A673 (cell line): Measurements from ENCODE around the gene PEAK3. TPM values are rescaled to one million over a fixed set of nuclear protein-coding genes. Genes with fewer than 3 reads are reported as not detected.
A peak's percentile ranks its signal among the peaks of the same experiment; 100 is the strongest.

ENCODE experiments used
- BruUV-seq: library from RNA; stranded (reverse); fragments of 400-500 nt; replicated peaks from 2 replicates; lab custom pipeline; 2021; lab: Mats Ljungman, UMichigan
- CTCF ChIA-PET: fragments of 300-600 bp; sonication (Branson Sonifier 250); formaldehyde crosslinking; loops from one replicate; lab custom pipeline; 2022; ENCODE audit warnings: antibody characterized with exemption; lab: Charles Lee
- POLR2A ChIA-PET: fragments of 300-600 bp; sonication (Branson Sonifier 250); formaldehyde crosslinking; loops from one replicate; lab custom pipeline; 2022; ENCODE audit warnings: antibody characterized with exemption; ENCODE audit not compliant: low non-redundant PET; lab: Charles Lee
- DNase-seq: peaks from one replicate; pipeline ENCODE4 v3.0.0-alpha.2; 2015; ENCODE audit warnings: low spot score
- H3K27ac ChIP-seq: fragments of 200-600 bp; sonication (generic); 2 replicates; pipeline ENCODE4 v1.5.1; 2016; ENCODE audit warnings: mixed run types, low read depth, mild to moderate bottlenecking, mixed read lengths, antibody characterized with exemption, low read length; ENCODE audit not compliant: poor library complexity, severe bottlenecking
- H3K27me3 ChIP-seq: fragments of 200-600 bp; sonication (generic); replicated peaks from 2 replicates; pipeline ENCODE4 v1.6.1; 2017; ENCODE audit warnings: mixed run types, low read depth, mild to moderate bottlenecking, mixed read lengths, antibody characterized with exemption, low read length; ENCODE audit not compliant: insufficient read depth, poor library complexity
- H3K36me3 ChIP-seq: fragments of 200-600 bp; sonication (generic); 2 replicates; pipeline ENCODE4 v1.6.1; 2016; ENCODE audit warnings: mixed run types, mild to moderate bottlenecking, mixed read lengths, antibody characterized with exemption, low read length; ENCODE audit not compliant: insufficient read depth, poor library complexity, severe bottlenecking
- H3K4me1 ChIP-seq: fragments of 200-600 bp; sonication (generic); 2 replicates; pipeline ENCODE4 v1.6.1; 2017; ENCODE audit warnings: mixed run types, mild to moderate bottlenecking, mixed read lengths, antibody characterized with exemption, low read length; ENCODE audit not compliant: insufficient read depth, poor library complexity, severe bottlenecking
- H3K4me3 ChIP-seq: fragments of 200-600 bp; sonication (generic); 2 replicates; pipeline ENCODE4 v1.5.1; 2016; ENCODE audit warnings: low read depth, mixed run types, mild to moderate bottlenecking, mixed read lengths, low read length; ENCODE audit not compliant: poor library complexity, severe bottlenecking
- H3K9me3 ChIP-seq: fragments of 200-600 bp; sonication (generic); 2 replicates; pipeline ENCODE4 v1.6.1; 2016; ENCODE audit warnings: mixed run types, low read depth, mild to moderate bottlenecking, mixed read lengths, antibody characterized with exemption, low read length; ENCODE audit not compliant: poor library complexity, severe bottlenecking
- CTCF ChIP-seq: fragments of 300-800, 200-600 bp; sonication (generic); conservative IDR thresholded peaks from 2 replicates; pipeline ENCODE4 v1.5.1; 2017; ENCODE audit warnings: low read depth, mild to moderate bottlenecking, antibody characterized with exemption, low read length, moderate library complexity, mixed read lengths
- EZH2 ChIP-seq: fragments of 200-600 bp; sonication (generic); IDR thresholded peaks from 2 replicates; pipeline ENCODE4 v1.6.1; 2017; ENCODE audit warnings: borderline replicate concordance, low read depth, mild to moderate bottlenecking, mixed read lengths, antibody characterized with exemption, low read length; ENCODE audit not compliant: poor library complexity, severe bottlenecking
- intact Hi-C: fragments of 100-400 bp; cut with micrococcal nuclease; formaldehyde crosslinking; loops from one replicate; pipeline ENCODE4 v1.10.0; 2022; ENCODE audit not compliant: unreplicated experiment
- total RNA-seq: library from RNA; stranded (reverse); gene quantifications from 2 replicates; pipeline ENCODE4 v1.2.3, GENCODE V29; 2021

The PEAK3 gene
- total RNA-seq, 1 experiment from 2014 or later = not detected

- Histone ChIP-seq H3K9me3 (no peaks in the 10 kb centered on the region), H3K36me3 (peaks cover 5% of the 10 kb centered on the region), H3K4me3 (peak overlapping the region; percentile 99), H3K27me3 (no peaks in the 10 kb centered on the region), H3K27ac (peak overlapping the region; percentile 85), H3K4me1 (peaks cover 29% of the 10 kb centered on the region)
- DNase-seq = peak; percentile 96
- TSS peak; percentile 81 for BruUV-seq
- intact Hi-C loops = loop anchor here (5.0 kb wide), 1 partner anchor 59 kb away; no protein-coding TSS in a partner anchor
- TF ChIP-seq EZH2 (no peak), CTCF (no peak)
- POLR2A ChIA-PET = interaction anchor here (0.6 kb wide), 2 partner anchors 88 to 898 kb away, joined by 7 to 12 read pairs; no protein-coding TSS in a partner anchor
- CTCF ChIA-PET = interaction anchor here (0.5 to 0.8 kb wide), 4 partner anchors 14 to 97 kb away, joined by 3 read pairs; no protein-coding TSS in a partner anchor
Measured at GRCh38 chr19:2327773-2328400, 45.9 kb upstream of the PEAK3 start.

GRCh38 chr19:2326699-2327360 is 44.9 kb upstream of the PEAK3 start:
- DNase-seq = no peak
- peaks cover 11% of the 10 kb centered on the region for H3K36me3 ChIP-seq
- no TSS peak for BruUV-seq
- H3K27ac ChIP-seq = peak overlapping the region; percentile 85
- H3K27me3 ChIP-seq = no peaks in the 10 kb centered on the region
- intact Hi-C loops = loop anchor here (5.0 kb wide), 1 partner anchor 60 kb away; no protein-coding TSS in a partner anchor
- H3K4me3 ChIP-seq = peak overlapping the region; percentile 99
- no peaks in the 10 kb centered on the region for H3K9me3 ChIP-seq
- TF ChIP-seq EZH2 = no peak
- no peak for TF ChIP-seq CTCF
- peaks cover 21% of the 10 kb centered on the region for H3K4me1 ChIP-seq
- POLR2A ChIA-PET = no interaction called here
- CTCF ChIA-PET = interaction anchor here (0.5 kb wide), 1 partner anchor 136 kb away, joined by 3 read pairs; no protein-coding TSS in a partner anchor

- Histone ChIP-seq H3K27ac (no peak overlapping the region), H3K36me3 (peaks cover 11% of the 10 kb centered on the region), H3K27me3 (no peaks in the 10 kb centered on the region), H3K4me3 (no peak overlapping the region), H3K9me3 (no peaks in the 10 kb centered on the region), H3K4me1 (peaks cover 13% of the 10 kb centered on the region)
- intact Hi-C loops = loop anchor here (5.0 kb wide), 1 partner anchor 62 kb away; no protein-coding TSS in a partner anchor
- POLR2A ChIA-PET = no interaction called here
- CTCF ChIA-PET = no interaction called here
- TF ChIP-seq CTCF (no peak), EZH2 (no peak)
- BruUV-seq = no TSS peak
- no peak for DNase-seq
Measured at GRCh38 chr19:2325281-2326046, 43.5 kb upstream of the PEAK3 start.
